ENCODE measurements around the gene CCL23. TPM values are rescaled to one million over a fixed set of nuclear protein-coding genes. Genes with fewer than 3 reads are reported as not detected.

The CCL23 gene
- total and polyA plus RNA-seq, 2 donors (not counting 3 experiments of a cell fraction or from before 2014, with no cell fraction given): 1.0 to 1.1 TPM

DNA sequence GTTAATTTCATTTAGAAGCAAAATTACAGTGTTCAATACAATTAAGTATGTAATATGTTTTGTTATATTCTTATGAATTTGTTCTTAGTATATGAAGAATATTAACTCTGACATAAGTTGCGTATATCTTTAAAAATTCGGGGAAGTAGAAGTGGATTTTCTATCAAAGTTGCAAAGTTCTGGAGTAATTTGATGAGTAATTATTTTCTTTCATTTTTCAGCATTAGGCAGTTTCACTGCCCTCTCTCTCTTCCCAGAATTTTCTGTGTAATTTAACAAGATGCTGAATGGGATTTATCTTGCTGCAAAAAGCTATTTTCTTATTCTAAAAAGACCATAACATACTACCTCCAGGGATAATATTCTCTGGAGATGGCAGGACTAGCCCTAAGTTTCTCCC is 37.4 kb upstream of the CCL23 start:
- dilution Hi-C loops (cut with MboI; ENCODE audit: extremely low pct_ligation_motif_present, low sequenced_read_pairs) (no loop called here), intact Hi-C loops (cut with micrococcal nuclease) (no loop called here)
- FAIRE-seq: no peak

More for the DNA sequence above, 37.4 kb upstream of the CCL23 start:
- H3K4me3 ChIP-seq (replicated peaks in 1 of 3; ENCODE audit: insufficient read depth in 1 of 3, low read depth in 1 of 3, low read length in 3 of 3): no peak overlapping the region
- no peak overlapping the region for H3K4me2 ChIP-seq (ENCODE audit: insufficient read depth, low read length)
- H3K79me2 ChIP-seq (ENCODE audit: control insufficient read depth, insufficient read depth, low read length): no peaks in the 10 kb centered on the region
- H3K9me1 ChIP-seq (replicated peaks; ENCODE audit: control insufficient read depth, extremely low read depth, insufficient read depth, low read length): no peaks in the 10 kb centered on the region
- no peaks in the 10 kb centered on the region for H4K20me1 ChIP-seq (replicated peaks; ENCODE audit: control insufficient read depth, extremely low read depth, insufficient read depth, low read length)
- H2AFZ ChIP-seq (ENCODE audit: low read depth, low read length): no peak overlapping the region
- no peaks in the 10 kb centered on the region for H3K4me1 ChIP-seq (ENCODE audit: control insufficient read depth, extremely low read depth, insufficient read depth, low read length)
- POLR2A ChIA-PET: no interaction called here
- CTCF ChIA-PET: interaction anchor here (0.7 to 1.8 kb wide), 3 partner anchors 17 to 97 kb away, joined by 3 to 5 read pairs (median 3); no protein-coding TSS in a partner anchor
- no peaks in the 10 kb centered on the region for H3K9me3 ChIP-seq (replicated peaks; ENCODE audit: control insufficient read depth, insufficient read depth, low read length)
- BruUV-seq (replicated peaks): no TSS peak
- TF ChIP-seq FOS (IDR thresholded peaks at IDR 0.05; ENCODE audit: borderline replicate concordance, insufficient read depth, low read length) (no peak), POLR2A (IDR thresholded peaks at IDR 0.05; ENCODE audit: low read depth, low read length) (no peak), POLR2AphosphoS5 (IDR thresholded peaks at IDR 0.05; ENCODE audit: insufficient read depth, low read depth, low read length) (no peak), EZH2 (IDR thresholded peaks at IDR 0.05; ENCODE audit: borderline replicate concordance, low read depth, low read length, severe bottlenecking) (no peak), CTCF (IDR thresholded peaks at IDR 0.05; ENCODE audit: extremely low read depth in 1 of 2, insufficient read depth in 1 of 2, low read depth in 1 of 2, low read length in 2 of 2) (no peak), GATA2 (IDR thresholded peaks at IDR 0.05; ENCODE audit: insufficient read depth, insufficient read length, low read depth, low read length) (no peak), JUN (IDR thresholded peaks at IDR 0.05; ENCODE audit: borderline replicate concordance, insufficient read depth, insufficient read length, low read depth) (no peak), MAX (IDR thresholded peaks at IDR 0.05; ENCODE audit: insufficient read depth, insufficient read length) (no peak), MYC (IDR thresholded peaks at IDR 0.05; ENCODE audit: low read depth, low read length) (no peak)
- H3K27ac ChIP-seq (ENCODE audit: insufficient read depth, low read depth, low read length): no peak overlapping the region
- H3K27me3 ChIP-seq (ENCODE audit: control insufficient read depth in 2 of 2, insufficient read depth in 2 of 2, low read length in 2 of 2): peaks cover 0 to 4% of the 10 kb centered on the region in 2 experiments
- DNase-seq (ENCODE audit: low read depth, low spot score): no peak
- H3K36me3 ChIP-seq (ENCODE audit: control insufficient read depth in 2 of 2, extremely low read depth in 1 of 2, insufficient read depth in 2 of 2, low read length in 2 of 2): no peaks in the 10 kb centered on the region
- H3K9ac ChIP-seq (replicated peaks; ENCODE audit: extremely low read depth, insufficient read depth, low read length): no peak overlapping the region

All from endothelial cell of umbilical vein (primary cell).